ENCODE results near the gene OS9.

Gene OS9

GRCh38 chr12:57767305-57767698 lies 73.4 kb downstream of the OS9 start:
- H3K4me2 ChIP-seq (ENCODE audit: insufficient read depth, low read length), result no peak overlapping the region
- H3K9me3 ChIP-seq (ENCODE audit: insufficient read depth, low read length, severe bottlenecking), result no peaks in the 10 kb centered on the region
- no peak for ATAC-seq (ENCODE audit: insufficient read depth, low read depth)
- H3K4me1 ChIP-seq (ENCODE audit: insufficient read depth, low read length), result peaks cover 12% of the 10 kb centered on the region
- DNase-seq, result no peak
- no peak overlapping the region for H3K27ac ChIP-seq (ENCODE audit: low read length)
- H3K36me3 ChIP-seq (ENCODE audit: insufficient read depth, low read length), result peaks cover 29% of the 10 kb centered on the region
- H2AFZ ChIP-seq (ENCODE audit: low read depth, low read length), result no peak overlapping the region
- peaks cover 10% of the 10 kb centered on the region for H3K79me2 ChIP-seq (ENCODE audit: insufficient read depth, low read length)
- H3K9ac ChIP-seq (ENCODE audit: low read depth, low read length), result peak overlapping the region; percentile 6; the same call in 1 of the 2 replicates
- no peaks in the 10 kb centered on the region for H4K20me1 ChIP-seq (ENCODE audit: insufficient read depth, low read length)
- H3K27me3 ChIP-seq (ENCODE audit: insufficient read depth, low read length, poor library complexity), result no peaks in the 10 kb centered on the region
- TF ChIP-seq CTCF (IDR thresholded peaks at IDR 0.05; ENCODE audit: borderline replicate concordance, extremely low read depth, low read length, poor library complexity, severe bottlenecking) (no peak), EZH2 (IDR thresholded peaks at IDR 0.05; ENCODE audit: borderline replicate concordance, low read depth, low read length, severe bottlenecking) (no peak)
- H3K4me3 ChIP-seq (ENCODE audit: low read depth in 1 of 2, low read length in 2 of 2), result no peak overlapping the region

GRCh38 chr12:57767876-57768275 lies 73.9 kb downstream of the OS9 start:
- Histone ChIP-seq H3K27me3 (ENCODE audit: insufficient read depth, low read length, poor library complexity) (no peaks in the 10 kb centered on the region), H3K27ac (ENCODE audit: low read length) (no peak overlapping the region), H3K4me3 (ENCODE audit: low read depth in 1 of 2, low read length in 2 of 2) (no peak overlapping the region), H3K4me2 (ENCODE audit: insufficient read depth, low read length) (no peak overlapping the region), H3K9me3 (ENCODE audit: insufficient read depth, low read length, severe bottlenecking) (no peaks in the 10 kb centered on the region), H3K9ac (ENCODE audit: low read depth, low read length) (no peak overlapping the region), H3K79me2 (ENCODE audit: insufficient read depth, low read length) (peaks cover 13% of the 10 kb centered on the region), H3K36me3 (ENCODE audit: insufficient read depth, low read length) (peaks cover 29% of the 10 kb centered on the region), H3K4me1 (ENCODE audit: insufficient read depth, low read length) (peaks cover 14% of the 10 kb centered on the region), H2AFZ (ENCODE audit: low read depth, low read length) (no peak overlapping the region), H4K20me1 (ENCODE audit: insufficient read depth, low read length) (no peaks in the 10 kb centered on the region)
- DNase-seq, result no peak
- no peak for TF ChIP-seq EZH2 (IDR thresholded peaks at IDR 0.05; ENCODE audit: borderline replicate concordance, low read depth, low read length, severe bottlenecking)
- no peak for TF ChIP-seq CTCF (IDR thresholded peaks at IDR 0.05; ENCODE audit: borderline replicate concordance, extremely low read depth, low read length, poor library complexity, severe bottlenecking)
- no peak for ATAC-seq (ENCODE audit: insufficient read depth, low read depth)

GRCh38 chr12:57769594-57769993 lies 75.7 kb downstream of the OS9 start:
- 0 out of 2 replicates have a peak overlapping the region, but pooled peaks have one; percentile 7 for H3K4me2 ChIP-seq (ENCODE audit: insufficient read depth, low read length)
- H3K9me3 ChIP-seq (ENCODE audit: insufficient read depth, low read length, severe bottlenecking), result no peaks in the 10 kb centered on the region
- no peak overlapping the region for H3K4me3 ChIP-seq (ENCODE audit: low read depth in 1 of 2, low read length in 2 of 2)
- no peak for TF ChIP-seq CTCF (IDR thresholded peaks at IDR 0.05; ENCODE audit: borderline replicate concordance, extremely low read depth, low read length, poor library complexity, severe bottlenecking)
- TF ChIP-seq EZH2 (IDR thresholded peaks at IDR 0.05; ENCODE audit: borderline replicate concordance, low read depth, low read length, severe bottlenecking), result no peak
- no peaks in the 10 kb centered on the region for H3K27me3 ChIP-seq (ENCODE audit: insufficient read depth, low read length, poor library complexity)
- H3K9ac ChIP-seq (ENCODE audit: low read depth, low read length), result no peak overlapping the region
- H3K79me2 ChIP-seq (ENCODE audit: insufficient read depth, low read length), result peaks cover 15% of the 10 kb centered on the region
- no peak overlapping the region for H2AFZ ChIP-seq (ENCODE audit: low read depth, low read length)
- no peak overlapping the region for H3K27ac ChIP-seq (ENCODE audit: low read length)
- H4K20me1 ChIP-seq (ENCODE audit: insufficient read depth, low read length), result no peaks in the 10 kb centered on the region
- peaks cover 25% of the 10 kb centered on the region for H3K4me1 ChIP-seq (ENCODE audit: insufficient read depth, low read length)
- DNase-seq, result no peak
- no peak for ATAC-seq (ENCODE audit: insufficient read depth, low read depth)
- H3K36me3 ChIP-seq (ENCODE audit: insufficient read depth, low read length), result peaks cover 29% of the 10 kb centered on the region

All from DND-41 (cell line).